OCI-LY3 (cell line): ENCODE results near the gene WDFY4.

ENCODE experiments used
- EZH2phosphoT487 ChIP-seq: fragments of 200-600 bp; shearing (Covaris generic); IDR thresholded peaks from 2 replicates; pipeline ENCODE4 v1.6.1; 2018; ENCODE audit warnings: antibody characterized with exemption, mixed run types, low read depth
- TF ChIP-seq, protein P1 (sequence below): fragments of 200-600, 300-600 bp; sonication (generic); IDR thresholded peaks from 2 replicates; pipeline ENCODE4 v1.5.1; 2014; ENCODE audit warnings: antibody characterized with exemption, low read length, low read depth

- TF ChIP-seq, protein P1, sequence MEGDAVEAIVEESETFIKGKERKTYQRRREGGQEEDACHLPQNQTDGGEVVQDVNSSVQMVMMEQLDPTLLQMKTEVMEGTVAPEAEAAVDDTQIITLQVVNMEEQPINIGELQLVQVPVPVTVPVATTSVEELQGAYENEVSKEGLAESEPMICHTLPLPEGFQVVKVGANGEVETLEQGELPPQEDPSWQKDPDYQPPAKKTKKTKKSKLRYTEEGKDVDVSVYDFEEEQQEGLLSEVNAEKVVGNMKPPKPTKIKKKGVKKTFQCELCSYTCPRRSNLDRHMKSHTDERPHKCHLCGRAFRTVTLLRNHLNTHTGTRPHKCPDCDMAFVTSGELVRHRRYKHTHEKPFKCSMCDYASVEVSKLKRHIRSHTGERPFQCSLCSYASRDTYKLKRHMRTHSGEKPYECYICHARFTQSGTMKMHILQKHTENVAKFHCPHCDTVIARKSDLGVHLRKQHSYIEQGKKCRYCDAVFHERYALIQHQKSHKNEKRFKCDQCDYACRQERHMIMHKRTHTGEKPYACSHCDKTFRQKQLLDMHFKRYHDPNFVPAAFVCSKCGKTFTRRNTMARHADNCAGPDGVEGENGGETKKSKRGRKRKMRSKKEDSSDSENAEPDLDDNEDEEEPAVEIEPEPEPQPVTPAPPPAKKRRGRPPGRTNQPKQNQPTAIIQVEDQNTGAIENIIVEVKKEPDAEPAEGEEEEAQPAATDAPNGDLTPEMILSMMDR = no peak
- TF ChIP-seq EZH2phosphoT487 = no peak
Measured at GRCh38 chr10:48996329-48996728, 311.7 kb downstream of the WDFY4 start.
